B cell (primary cell): ENCODE measurements around the gene ARPC2.

ENCODE experiments used
- EZH2 ChIP-seq: IDR thresholded peaks from 2 replicates; pipeline ENCODE4 v1.6.1; 2012; ENCODE audit warnings: borderline replicate concordance, low read depth, mild to moderate bottlenecking, moderate library complexity, low read length; ENCODE audit not compliant: insufficient read depth, poor library complexity, severe bottlenecking
- TF ChIP-seq, protein P1 (sequence below): fragments of 200-600 bp; IDR thresholded peaks from one replicate; pipeline ENCODE4 v1.8.0; 2022; ENCODE audit warnings: antibody characterized with exemption, mild to moderate bottlenecking

DNA sequence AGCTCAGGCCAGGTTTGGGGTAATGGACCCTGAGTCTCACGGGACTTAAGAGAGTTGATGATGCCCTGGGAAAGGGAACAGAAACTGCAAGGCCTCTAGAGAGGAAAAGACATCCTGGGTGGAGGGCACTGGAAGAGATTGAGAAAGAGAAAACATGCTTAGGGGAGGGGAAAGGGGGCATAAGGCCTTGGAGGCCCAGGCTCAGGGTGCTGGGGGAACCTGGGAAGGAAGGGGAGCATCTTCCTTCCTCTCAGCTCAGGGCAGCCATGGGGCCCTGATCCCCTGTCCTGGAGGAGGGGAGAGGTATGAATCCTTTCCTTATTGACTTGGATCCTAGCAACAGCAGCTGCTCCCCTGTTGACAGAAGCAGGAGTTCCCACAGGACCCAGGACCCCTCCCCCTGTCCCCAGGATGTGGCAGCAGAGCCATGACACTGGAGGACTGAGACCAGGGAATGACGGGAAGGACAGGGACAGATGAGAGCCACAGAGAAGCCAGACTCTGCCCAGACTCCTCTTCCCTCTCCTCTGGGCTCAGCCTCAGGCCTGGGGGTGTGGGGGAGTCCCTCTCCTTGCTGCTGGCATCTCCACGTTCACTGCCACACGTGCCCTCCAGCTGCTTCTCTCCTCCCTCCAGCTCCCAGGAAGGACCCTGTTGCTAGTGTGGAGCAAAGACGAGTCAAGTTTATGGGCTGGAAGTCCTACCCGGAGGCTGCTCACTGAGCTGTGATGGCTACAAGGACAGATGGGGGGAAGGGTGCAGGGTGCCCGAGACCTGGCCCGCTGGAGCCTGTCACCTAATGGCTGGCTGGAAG is 44.6 kb downstream of the ARPC2 start:
- TF ChIP-seq, protein P1, sequence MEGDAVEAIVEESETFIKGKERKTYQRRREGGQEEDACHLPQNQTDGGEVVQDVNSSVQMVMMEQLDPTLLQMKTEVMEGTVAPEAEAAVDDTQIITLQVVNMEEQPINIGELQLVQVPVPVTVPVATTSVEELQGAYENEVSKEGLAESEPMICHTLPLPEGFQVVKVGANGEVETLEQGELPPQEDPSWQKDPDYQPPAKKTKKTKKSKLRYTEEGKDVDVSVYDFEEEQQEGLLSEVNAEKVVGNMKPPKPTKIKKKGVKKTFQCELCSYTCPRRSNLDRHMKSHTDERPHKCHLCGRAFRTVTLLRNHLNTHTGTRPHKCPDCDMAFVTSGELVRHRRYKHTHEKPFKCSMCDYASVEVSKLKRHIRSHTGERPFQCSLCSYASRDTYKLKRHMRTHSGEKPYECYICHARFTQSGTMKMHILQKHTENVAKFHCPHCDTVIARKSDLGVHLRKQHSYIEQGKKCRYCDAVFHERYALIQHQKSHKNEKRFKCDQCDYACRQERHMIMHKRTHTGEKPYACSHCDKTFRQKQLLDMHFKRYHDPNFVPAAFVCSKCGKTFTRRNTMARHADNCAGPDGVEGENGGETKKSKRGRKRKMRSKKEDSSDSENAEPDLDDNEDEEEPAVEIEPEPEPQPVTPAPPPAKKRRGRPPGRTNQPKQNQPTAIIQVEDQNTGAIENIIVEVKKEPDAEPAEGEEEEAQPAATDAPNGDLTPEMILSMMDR = no peak
- no peak for TF ChIP-seq EZH2
